VCaP (cell line): Measurements from ENCODE around the gene DNM3.

ENCODE experiments used
- H3K27ac ChIP-seq: fragments of 450-650 bp; 2 replicates; pipeline ENCODE4 v1.5.1; 2017
- TF ChIP-seq, protein P1 (sequence below): fragments of 450-650 bp; conservative IDR thresholded peaks from 2 replicates; pipeline ENCODE4 v1.5.1; 2017; ENCODE audit warnings: mild to moderate bottlenecking, moderate library complexity

DNM3 gene

DNA sequence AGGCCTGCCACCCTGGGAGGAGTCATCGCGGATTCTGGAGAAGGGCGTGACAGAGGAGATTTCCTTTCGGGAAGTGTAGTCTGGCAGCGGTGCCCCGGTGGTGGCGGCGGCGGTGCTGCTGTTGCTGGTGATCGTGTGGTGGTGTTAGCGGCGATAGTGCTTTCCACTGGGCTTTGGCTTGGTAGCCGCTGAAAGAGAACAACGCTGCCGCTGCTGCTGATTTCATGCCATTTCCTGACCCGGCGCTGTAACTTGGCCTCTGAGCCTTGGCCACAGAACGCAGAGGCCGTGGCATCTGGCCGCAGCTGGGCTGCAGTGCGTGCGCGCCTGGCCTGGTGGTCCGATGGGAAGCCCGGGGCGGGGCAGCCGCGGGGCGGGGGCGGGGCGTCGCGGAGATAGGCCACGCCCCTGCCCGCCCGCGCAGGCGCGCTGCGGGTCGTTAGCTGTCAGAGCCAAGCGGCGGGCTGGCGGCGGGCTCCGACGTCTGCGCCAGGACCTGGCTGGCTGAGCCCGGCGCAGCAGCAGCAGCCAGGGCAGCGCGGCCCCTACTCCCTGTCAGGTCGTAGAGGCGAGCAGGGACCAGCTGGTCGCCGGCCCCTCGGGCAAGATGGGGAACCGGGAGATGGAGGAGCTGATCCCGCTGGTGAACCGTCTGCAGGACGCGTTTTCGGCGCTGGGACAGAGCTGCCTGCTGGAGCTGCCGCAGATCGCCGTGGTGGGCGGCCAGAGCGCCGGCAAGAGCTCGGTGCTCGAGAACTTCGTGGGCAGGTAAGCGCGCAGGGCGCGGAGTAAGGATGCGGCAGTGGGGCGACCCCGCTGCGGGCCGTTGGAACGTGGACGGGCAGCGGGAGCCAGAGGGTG lies at the start of gene DNM3:
Gene DNM3, plus strand, starts transcription at position 449 of the 861 bp plus-strand sequence. Its CDS starts 159 bp downstream, at position 608.
- TF ChIP-seq, protein P1, sequence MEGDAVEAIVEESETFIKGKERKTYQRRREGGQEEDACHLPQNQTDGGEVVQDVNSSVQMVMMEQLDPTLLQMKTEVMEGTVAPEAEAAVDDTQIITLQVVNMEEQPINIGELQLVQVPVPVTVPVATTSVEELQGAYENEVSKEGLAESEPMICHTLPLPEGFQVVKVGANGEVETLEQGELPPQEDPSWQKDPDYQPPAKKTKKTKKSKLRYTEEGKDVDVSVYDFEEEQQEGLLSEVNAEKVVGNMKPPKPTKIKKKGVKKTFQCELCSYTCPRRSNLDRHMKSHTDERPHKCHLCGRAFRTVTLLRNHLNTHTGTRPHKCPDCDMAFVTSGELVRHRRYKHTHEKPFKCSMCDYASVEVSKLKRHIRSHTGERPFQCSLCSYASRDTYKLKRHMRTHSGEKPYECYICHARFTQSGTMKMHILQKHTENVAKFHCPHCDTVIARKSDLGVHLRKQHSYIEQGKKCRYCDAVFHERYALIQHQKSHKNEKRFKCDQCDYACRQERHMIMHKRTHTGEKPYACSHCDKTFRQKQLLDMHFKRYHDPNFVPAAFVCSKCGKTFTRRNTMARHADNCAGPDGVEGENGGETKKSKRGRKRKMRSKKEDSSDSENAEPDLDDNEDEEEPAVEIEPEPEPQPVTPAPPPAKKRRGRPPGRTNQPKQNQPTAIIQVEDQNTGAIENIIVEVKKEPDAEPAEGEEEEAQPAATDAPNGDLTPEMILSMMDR = no peak
- no peak within 1 kb of the TSS for H3K27ac ChIP-seq

DNA sequence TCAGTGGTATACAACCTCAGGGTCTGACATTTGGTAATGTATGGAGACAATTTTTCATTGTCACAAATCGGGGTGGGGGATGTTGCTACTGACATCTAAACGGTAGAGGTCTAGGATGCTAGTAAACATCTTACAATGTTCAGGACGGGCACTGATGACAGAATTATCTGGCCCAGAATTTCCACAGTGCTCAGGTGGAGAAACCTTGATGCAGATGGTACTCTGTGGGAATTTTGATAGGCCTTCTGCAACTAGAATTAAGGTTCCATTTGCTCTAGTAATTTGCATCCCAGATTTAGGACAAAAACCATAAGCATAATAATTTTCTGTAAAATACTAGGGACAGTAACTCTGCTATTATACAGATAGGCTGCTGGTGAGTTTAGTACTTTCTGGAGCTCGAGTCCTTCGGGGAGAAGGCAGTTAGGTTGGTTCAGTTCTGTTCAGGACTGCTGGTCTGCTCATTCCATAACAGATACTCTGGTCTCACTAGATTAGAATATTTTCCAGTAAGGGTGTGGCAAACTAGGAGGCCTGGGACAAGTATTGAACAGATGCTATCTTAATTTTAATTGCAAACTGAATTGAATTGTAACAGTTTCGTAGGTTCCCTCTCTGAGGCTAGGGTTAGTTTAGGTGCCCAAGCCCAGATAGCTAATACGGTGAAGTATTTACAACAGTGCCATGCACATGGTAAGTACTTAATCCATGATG lies 48.5 kb upstream of the DNM3 start:
- TF ChIP-seq, protein P1 = no peak
- no peak overlapping the region for H3K27ac ChIP-seq

DNA sequence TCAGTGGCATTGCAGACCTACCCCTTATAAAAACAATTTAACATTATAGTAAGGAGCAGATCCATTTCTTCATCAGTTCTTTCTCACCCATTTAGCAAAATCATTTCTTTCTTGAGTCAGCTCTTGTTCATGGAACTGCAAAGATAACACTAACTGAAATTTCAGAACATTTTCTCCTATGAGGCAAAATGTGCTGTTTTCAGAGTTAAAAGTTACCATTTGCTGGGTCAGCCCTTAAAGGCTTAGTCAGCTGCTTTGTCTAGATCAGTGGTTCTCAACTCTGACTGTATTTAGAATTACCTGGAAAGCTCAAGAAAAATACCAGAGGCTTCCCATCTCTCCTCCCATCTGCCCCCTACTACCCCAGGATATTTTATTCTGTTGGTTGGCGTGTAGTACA lies 47.7 kb upstream of the DNM3 start:
- H3K27ac ChIP-seq = no peak overlapping the region
- TF ChIP-seq, protein P1 = no peak

DNA sequence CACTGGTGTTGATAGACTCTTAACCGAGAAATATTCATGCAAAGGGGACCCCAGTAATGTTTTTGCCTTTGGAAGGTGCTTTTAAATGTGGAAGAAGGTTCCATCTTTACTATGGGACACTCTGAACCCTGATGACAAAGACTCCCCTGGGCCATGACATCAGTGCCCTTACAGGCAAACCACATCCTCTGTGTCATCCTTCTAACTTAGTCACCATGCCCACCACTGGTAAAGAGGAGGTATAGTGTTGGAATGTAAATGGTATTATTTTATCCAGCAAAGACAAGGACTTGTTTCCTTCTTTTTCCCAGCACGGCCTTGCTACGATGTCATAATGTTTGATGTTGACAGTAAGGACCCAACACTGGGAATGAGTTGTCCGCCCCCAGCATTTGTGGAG lies 47.2 kb upstream of the DNM3 start:
- TF ChIP-seq, protein P1 = no peak

DNA sequence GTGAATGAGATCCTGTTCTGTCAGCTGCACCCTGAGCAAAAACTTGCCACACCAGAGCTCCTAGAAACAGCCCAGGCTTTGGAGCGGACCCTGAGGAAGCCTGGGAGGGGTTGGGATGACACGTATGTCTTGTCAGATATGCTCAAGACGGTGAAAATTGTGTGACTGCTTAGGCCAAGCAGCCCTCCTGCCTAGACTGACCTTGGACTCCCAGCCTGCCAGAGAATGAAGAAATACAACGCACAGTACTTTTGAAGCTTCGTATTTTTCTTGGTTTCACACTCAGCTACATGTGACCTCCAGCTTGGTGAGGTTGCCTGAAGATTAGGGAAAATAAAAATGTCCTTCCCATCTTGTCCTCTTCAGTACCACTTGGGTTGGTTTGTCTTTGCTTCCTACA lies 44.7 kb upstream of the DNM3 start:
- TF ChIP-seq, protein P1 = no peak
- no peak overlapping the region for H3K27ac ChIP-seq

More for the DNA sequence above, 47.2 kb upstream of the DNM3 start:
- no peak overlapping the region for H3K27ac ChIP-seq

DNA sequence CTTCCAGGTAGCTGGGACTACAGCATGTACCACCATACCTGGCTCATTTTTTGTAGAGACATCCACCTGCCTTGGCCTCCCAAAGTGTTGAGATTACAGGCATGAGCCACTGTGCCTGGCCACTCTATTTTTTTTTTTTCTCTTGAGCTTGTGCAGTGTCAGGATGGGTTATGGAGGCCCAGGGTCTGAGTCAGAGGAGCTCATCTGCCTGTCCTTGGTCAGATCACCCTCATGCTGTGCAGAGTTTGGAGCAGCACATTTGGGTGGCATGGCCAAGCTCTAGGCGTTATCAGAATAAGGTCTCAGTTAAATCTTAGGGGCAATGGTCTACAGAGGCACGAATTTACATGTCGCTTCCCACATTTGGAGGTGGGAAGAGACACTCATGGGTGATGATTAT lies 43.0 kb upstream of the DNM3 start:
- no peak overlapping the region for H3K27ac ChIP-seq
- TF ChIP-seq, protein P1 = no peak

DNA sequence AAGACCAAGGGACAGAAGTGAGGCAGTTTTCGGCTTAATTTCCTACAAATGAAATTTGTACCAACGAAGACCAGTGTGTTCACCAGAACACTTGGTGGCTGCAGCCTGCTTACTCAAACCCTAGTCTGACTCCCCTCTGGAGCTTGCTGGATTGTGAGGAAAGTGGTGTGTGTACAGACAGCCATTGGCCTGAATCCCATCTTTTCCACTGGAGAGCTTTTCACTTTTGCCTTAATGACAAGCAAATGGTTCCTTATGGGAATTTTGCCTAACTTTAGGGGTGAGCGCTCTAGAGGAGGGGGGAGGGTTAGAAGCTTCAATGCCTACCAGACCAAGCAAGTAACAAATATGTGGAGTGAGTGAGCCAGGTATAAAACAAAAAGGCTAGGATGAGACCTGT lies 42.5 kb upstream of the DNM3 start:
- TF ChIP-seq, protein P1 = no peak

More for the DNA sequence above, 42.5 kb upstream of the DNM3 start:
- no peak overlapping the region for H3K27ac ChIP-seq
